HepG2 (cell line): Measurements from ENCODE around the gene TDRD3. TPM values are rescaled to one million over a fixed set of nuclear protein-coding genes. Genes with fewer than 3 reads are reported as not detected.

ENCODE experiments used
- ATAC-seq: fragments of 200-7000 bp; cut with Tn5 transposase; 3 replicates; pipeline ENCODE4 v1.9.1; 2020; ENCODE audit warnings: mild to moderate bottlenecking, moderate library complexity
- BruUV-seq: library from RNA; stranded (reverse); fragments of 400-500 nt; replicated peaks from 2 replicates; lab custom pipeline; 2021; lab: Mats Ljungman, UMichigan
- CTCF ChIA-PET: fragments of 300-600 bp; formaldehyde crosslinking; extraction: SDS; loops from one replicate; lab custom pipeline; 2021; ENCODE audit warnings: low total read pairs, inconsistent platforms, low intra/inter-chr PET ratio; lab: Yijun Ruan, JAX
- POLR2A ChIA-PET: fragments of 350-600 bp; sonication (Branson Sonifier 250); formaldehyde crosslinking; loops from one replicate; lab custom pipeline; 2020; ENCODE audit warnings: antibody characterized with exemption, inconsistent platforms; lab: Yijun Ruan, JAX
- DNase-seq: peaks from one replicate; pipeline ENCODE4 v3.0.0-alpha.2; 2015; ENCODE audit warnings: low spot score
- FAIRE-seq: peaks from 3 replicates; lab custom pipeline; 2011; peaks lifted over from hg19 to GRCh38; lab: Jason Lieb, UNC
- H2AFZ ChIP-seq: one replicate; pipeline ENCODE4 v1.6.1; 2011; ENCODE audit warnings: low read length, inconsistent platforms
- H3K27ac ChIP-seq: fragments of 300-600 bp; 3 replicates; pipeline ENCODE4 v1.8.0; 2011; ENCODE audit warnings: mixed run types, mild to moderate bottlenecking, mixed read lengths, low read length, inconsistent platforms; ENCODE audit not compliant: insufficient read depth; ENCODE audit errors: extremely low read length
- H3K27me3 ChIP-seq, 2 experiments: fragments of 200-600 bp in 1 of 2; 2 replicates in 1 of 2; 3 replicates in 1 of 2; pipeline versions ENCODE4 v1.6.0 to v1.8.0; 2011; ENCODE audit warnings: low read length in 2 of 2, mild to moderate bottlenecking in 2 of 2, moderate library complexity in 2 of 2, inconsistent platforms in 1 of 2; ENCODE audit not compliant: insufficient read depth in 2 of 2, control insufficient read depth in 1 of 2
- H3K36me3 ChIP-seq, 2 experiments: fragments of 200-600 bp in 1 of 2; replicated peaks in 1 of 2; 2 replicates in 1 of 2; 3 replicates in 1 of 2; pipeline versions ENCODE4 v1.5.1 to v1.8.0; 2011; ENCODE audit warnings: low read length in 2 of 2, inconsistent platforms in 1 of 2; ENCODE audit not compliant: insufficient read depth in 2 of 2, control insufficient read depth in 1 of 2
- H3K4me1 ChIP-seq: 2 replicates; pipeline ENCODE4 v1.5.1; 2012; ENCODE audit warnings: low read length, inconsistent platforms; ENCODE audit not compliant: insufficient read depth
- H3K4me2 ChIP-seq: 2 replicates; pipeline ENCODE4 v1.6.0; 2011; ENCODE audit warnings: low read depth, low read length, inconsistent platforms
- H3K4me3 ChIP-seq, 3 experiments: fragments of 200-600 bp in 1 of 3; sonication (generic), shearing (Covaris generic) in 1 of 3; replicated peaks in 1 of 3; 2 replicates each; pipeline ENCODE4 v1.5.1; 2011 to 2016; ENCODE audit warnings: low read length in 3 of 3, inconsistent platforms in 2 of 3, low read depth in 2 of 3, mild to moderate bottlenecking in 2 of 3, control low read depth in 1 of 3, mixed read lengths in 1 of 3; ENCODE audit not compliant: insufficient read depth in 1 of 3
- H3K79me2 ChIP-seq: one replicate; pipeline ENCODE4 v1.6.1; 2011; ENCODE audit warnings: low read length, inconsistent platforms; ENCODE audit not compliant: insufficient read depth
- H3K9ac ChIP-seq: 2 replicates; pipeline ENCODE4 v1.6.0; 2011; ENCODE audit warnings: mild to moderate bottlenecking, low read depth, low read length, inconsistent platforms; ENCODE audit not compliant: insufficient read depth
- H3K9me3 ChIP-seq: 2 replicates; pipeline ENCODE4 v1.5.1; 2012; ENCODE audit warnings: mild to moderate bottlenecking, low read length
- H4K20me1 ChIP-seq: 2 replicates; pipeline ENCODE4 v1.6.0; 2011; ENCODE audit warnings: inconsistent platforms, mild to moderate bottlenecking, low read length, moderate library complexity; ENCODE audit not compliant: insufficient read depth
- ARID4A ChIP-seq: sonication (generic); formaldehyde crosslinking; IDR thresholded peaks from 2 replicates; pipeline ENCODE4 v1.5.0; 2020; ENCODE audit warnings: mild to moderate bottlenecking, missing genetic modification reagents, borderline replicate concordance
- ASH2L ChIP-seq: fragments of 300-600, 200-600 bp; sonication (generic); IDR thresholded peaks from 2 replicates; pipeline ENCODE4 v1.7.0; 2017; ENCODE audit warnings: low read depth, mild to moderate bottlenecking, moderate library complexity, mixed read lengths, low read length; ENCODE audit not compliant: insufficient read length
- ATAD3A ChIP-seq: sonication (generic); formaldehyde crosslinking; IDR thresholded peaks from 2 replicates; pipeline ENCODE4 v1.4.0; 2020; ENCODE audit warnings: missing genetic modification reagents
- ATF7-NPFF ChIP-seq: sonication (generic); formaldehyde crosslinking; IDR thresholded peaks from 2 replicates; pipeline ENCODE4 v1.8.1; 2023; ENCODE audit warnings: mild to moderate bottlenecking, low read depth, missing genetic modification reagents, moderate library complexity
- ERF ChIP-seq: IDR thresholded peaks from 2 replicates; pipeline ENCODE4 v1.6.1; 2018; ENCODE audit warnings: missing biosample characterization, missing genetic modification reagents
- GABPB1 ChIP-seq: IDR thresholded peaks from 2 replicates; pipeline ENCODE4 v1.6.1; 2016; ENCODE audit warnings: mild to moderate bottlenecking, missing genetic modification reagents, moderate library complexity, missing compliant biosample characterization
- GFI1 ChIP-seq: sonication (generic); formaldehyde crosslinking; IDR thresholded peaks from 2 replicates; pipeline ENCODE4 v1.5.0; 2020; ENCODE audit warnings: missing genetic modification reagents, mild to moderate bottlenecking, borderline replicate concordance
- HNRNPLL ChIP-seq: fragments of 200-400 bp; formaldehyde crosslinking; IDR thresholded peaks from 2 replicates; pipeline ENCODE4 v1.6.1; 2017; ENCODE audit warnings: mild to moderate bottlenecking, low read depth, low read length; ENCODE audit not compliant: poor library complexity, severe bottlenecking
- KLF16 ChIP-seq, 2 experiments: sonication (generic) in 1 of 2; formaldehyde crosslinking in 1 of 2; IDR thresholded peaks; 2 replicates each; pipeline versions ENCODE4 v1.6.1 to v1.8.0; 2016 to 2023; ENCODE audit warnings: missing genetic modification reagents in 2 of 2, missing compliant biosample characterization in 1 of 2
- KLF6 ChIP-seq: IDR thresholded peaks from 2 replicates; pipeline ENCODE4 v1.8.0; 2016; ENCODE audit warnings: missing biosample characterization, missing genetic modification reagents
- MEIS2 ChIP-seq: sonication (generic); formaldehyde crosslinking; IDR thresholded peaks from 2 replicates; pipeline ENCODE4 v1.9.0; 2021; ENCODE audit warnings: mild to moderate bottlenecking, missing genetic modification reagents
- PHF21A ChIP-seq: sonication (generic); formaldehyde crosslinking; IDR thresholded peaks from 2 replicates; pipeline ENCODE4 v1.5.0; 2020; ENCODE audit warnings: mild to moderate bottlenecking, missing genetic modification reagents
- PHF8 ChIP-seq: sonication (generic); formaldehyde crosslinking; IDR thresholded peaks from 2 replicates; pipeline ENCODE4 v1.5.0; 2020; ENCODE audit warnings: missing genetic modification reagents
- SIN3A ChIP-seq: IDR thresholded peaks from 2 replicates; pipeline ENCODE4 v1.6.1; 2011; ENCODE audit warnings: low read depth, mild to moderate bottlenecking, control low read depth, low read length, borderline replicate concordance
- ZFX ChIP-seq: sonication (generic); formaldehyde crosslinking; IDR thresholded peaks from 2 replicates; pipeline ENCODE4 v1.4.0; 2020; ENCODE audit warnings: mild to moderate bottlenecking, low read depth, missing genetic modification reagents, moderate library complexity
- ZNF235 ChIP-seq: sonication (generic); formaldehyde crosslinking; IDR thresholded peaks from 2 replicates; pipeline ENCODE4 v1.8.1; 2023; ENCODE audit warnings: mild to moderate bottlenecking, missing genetic modification reagents, borderline replicate concordance
- WGBS: methylation state at CpG from one replicate; pipeline ENCODE4 v1.1.6; 2017; ENCODE audit warnings: low lambda C conversion rate; 5-methylcytosine and 5-hydroxymethylcytosine counted together
- in situ Hi-C: cut with HindIII; loops from 2 replicates; pipeline ENCODE4 v1.10.0; 2017; ENCODE audit warnings: low pct_unique_long_range_greater_than_20kb; ENCODE audit not compliant: extremely low pct_ligation_motif_present
- intact Hi-C: fragments of 100-400 bp; cut with micrococcal nuclease; formaldehyde crosslinking; loops from one replicate; pipeline ENCODE4 v1.10.0; 2022; ENCODE audit not compliant: unreplicated experiment
- polyA plus RNA-seq, 8 experiments: library from polyadenylated mRNA; depleted of rRNA in 3 of 8; stranded (reverse) in 7 of 8; unstranded in 1 of 8; fragments of >200 nt; fragmentation: Illumina TruSeq in 4 of 8; extraction: Trizol in 4 of 8; gene quantifications; 2 replicates each; pipeline versions ENCODE4 v1.2.1 to v1.2.3, GENCODE V29; 2011 to 2016; ENCODE audit warnings: low read depth in 4 of 8, missing spikeins in 1 of 8, mixed read lengths in 1 of 8; ENCODE audit not compliant: insufficient read depth in 1 of 8
- total RNA-seq, 5 experiments: library from RNA; depleted of rRNA; stranded (reverse); fragments of >200 nt; fragmentation: Illumina TruSeq; extraction: Trizol; gene quantifications; 2 replicates each; pipeline ENCODE4 v1.2.3, GENCODE V29; 2016; ENCODE audit warnings: low read depth in 1 of 5

TDRD3 gene
- total and polyA plus RNA-seq, 2 of the 13 experiments (the other 11 are each of a cell fraction or from before 2014, with no cell fraction given): 4.7 to 11.8 TPM

- ChIA-PET CTCF (no interaction called here), POLR2A (interaction anchor here (0.9 kb wide), 1 partner anchor 12 kb away, joined by 3 read pairs; no protein-coding TSS in a partner anchor)
- Histone ChIP-seq H3K79me2 (peaks cover 34% of the 10 kb centered on the region), H2AFZ (peak overlapping the region; percentile 22), H3K9me3 (no peaks in the 10 kb centered on the region), H3K36me3 (no peaks in the 10 kb centered on the region), H3K4me1 (peaks cover 30% of the 10 kb centered on the region), H3K9ac (peak overlapping the region; percentile 90), H3K4me2 (peak overlapping the region; percentile 67), H3K27me3 (no peaks in the 10 kb centered on the region; a peak in 1 of 5 replicates), H3K4me3 (peak overlapping the region; percentile 82 to 91 (median 87)), H3K27ac (peak overlapping the region; percentile 99), H4K20me1 (no peaks in the 10 kb centered on the region)
- whole genome bisulfite sequencing: under 1% methylated on average over 20 of the region's 43 CpGs
- ATAC-seq (peak; percentile 48), FAIRE-seq (no peak), DNase-seq (peak; percentile 35)
- BruUV-seq: TSS peak; percentile 72
- intact Hi-C loops: loop anchor here (5.0 kb wide), 1 partner anchor 236 kb away; the partner anchor contains the start of gene DIAPH3
- in situ Hi-C loops: loop anchor here (5.0 kb wide), 1 partner anchor 236 kb away; the partner anchor contains the start of gene DIAPH3
- 0 out of 2 replicates have a peak, but pooled peaks have one; percentile 48 for TF ChIP-seq GABPB1
- peak; percentile 30 for TF ChIP-seq ASH2L
- TF ChIP-seq ATF7-NPFF (CRISPR knock-in tag): no peak
- no peak for TF ChIP-seq ATAD3A (CRISPR knock-in tag)
- peak; percentile 57 for TF ChIP-seq HNRNPLL
- 0 out of 2 replicates have a peak, but pooled peaks have one; percentile 39 for TF ChIP-seq PHF21A (CRISPR knock-in tag)
- TF ChIP-seq PHF8: peak; percentile 56; the same call in 1 of the 2 replicates
- no peak for TF ChIP-seq KLF16 (CRISPR knock-in tag; IDR thresholded peaks at IDR 0.05)
- peak; percentile 62 for TF ChIP-seq ZFX (CRISPR knock-in tag)
- TF ChIP-seq ARID4A: peak; percentile 13; the same call in 1 of the 2 replicates
- TF ChIP-seq SIN3A: 0 out of 2 replicates have a peak, but pooled peaks have one; percentile 13
- TF ChIP-seq ERF: no peak
- TF ChIP-seq KLF6 (CRISPR knock-in tag): no peak
- TF ChIP-seq ZNF235 (CRISPR knock-in tag): no peak
- peak; percentile 66; the same call in 1 of the 2 replicates for TF ChIP-seq MEIS2 (CRISPR knock-in tag)
- 0 out of 2 replicates have a peak, but pooled peaks have one; percentile 33 for TF ChIP-seq GFI1 (CRISPR knock-in tag)
Measured at GRCh38 chr13:60397704-60398378, 821 bp downstream of the TDRD3 start.
